Dermis microvascular lymphatic vessel endothelial cell (primary cell): ENCODE results near the gene SCN1A. TPM values are rescaled to one million over a fixed set of nuclear protein-coding genes. Genes with fewer than 3 reads are reported as not detected.
"Not testable (repeated sequence)": the region's sequence is repeated elsewhere in the genome, so short reads cannot be mapped to it uniquely, and the experiment has no call there.

Experiments used
- DNase-seq, 2 donors: peaks; one replicate each; pipeline versions ENCODE4 v3.0.0 to v3.0.0-alpha.2; 2010; ENCODE audit warnings: low read depth in 2 of 2
- total RNA-seq: library from RNA; depleted of rRNA; stranded (reverse); fragments of >200 nt; gene quantifications from 2 replicates; pipeline ENCODE4 v1.2.1, GENCODE V29; 2014

SCN1A gene
- under 0.01 TPM in 2 replicates for total RNA-seq

DNA sequence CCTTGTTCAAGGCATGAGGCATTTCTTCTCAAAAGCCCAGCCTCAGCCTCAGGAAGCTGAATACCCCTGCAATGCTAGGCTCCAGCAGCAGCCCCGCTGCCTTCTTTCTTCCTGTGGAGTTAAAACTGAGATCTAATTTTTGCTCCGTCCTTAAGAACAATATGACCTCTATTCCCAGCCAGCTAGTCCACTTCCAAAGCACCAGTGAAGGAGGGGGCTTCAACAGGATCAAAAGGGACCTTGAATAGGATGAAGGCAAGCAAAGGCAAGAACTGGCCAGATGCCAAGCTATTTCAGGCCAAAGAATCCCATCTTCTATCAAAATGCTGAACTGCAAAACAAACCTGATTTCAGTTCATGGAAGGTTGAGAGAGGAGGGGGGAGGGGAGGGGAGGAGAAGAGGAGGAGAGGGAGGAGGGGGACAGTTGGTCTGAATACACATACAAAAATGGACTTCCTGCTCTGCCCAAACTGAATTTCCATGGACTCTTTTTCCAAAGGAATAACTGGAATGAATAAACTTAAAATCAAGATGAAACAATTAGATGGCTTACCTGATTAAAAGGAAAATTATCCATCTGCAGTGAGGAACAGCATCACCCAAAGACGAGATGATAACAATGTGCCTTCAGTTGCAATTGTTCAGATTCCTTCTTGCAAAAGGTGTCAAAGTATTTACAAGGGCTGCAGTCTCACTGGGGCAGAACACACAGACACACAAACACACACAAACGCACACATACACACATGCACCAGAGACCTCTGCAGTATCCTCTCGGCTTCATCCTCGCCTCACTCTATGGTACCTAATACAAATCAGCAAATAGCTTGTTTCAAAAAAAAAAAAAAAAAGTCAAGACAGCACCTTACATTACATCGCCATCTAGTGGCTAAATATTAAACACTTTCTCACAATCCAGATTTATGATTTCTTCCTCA, at the start of gene SCN1A:
Gene SCN1A (minus strand): TSS at position 804 of the 939 bp plus-strand sequence. CDS start 54,399 bp downstream, outside the sequence.
- DNase-seq, result peak; percentile 24 to 55

DNA sequence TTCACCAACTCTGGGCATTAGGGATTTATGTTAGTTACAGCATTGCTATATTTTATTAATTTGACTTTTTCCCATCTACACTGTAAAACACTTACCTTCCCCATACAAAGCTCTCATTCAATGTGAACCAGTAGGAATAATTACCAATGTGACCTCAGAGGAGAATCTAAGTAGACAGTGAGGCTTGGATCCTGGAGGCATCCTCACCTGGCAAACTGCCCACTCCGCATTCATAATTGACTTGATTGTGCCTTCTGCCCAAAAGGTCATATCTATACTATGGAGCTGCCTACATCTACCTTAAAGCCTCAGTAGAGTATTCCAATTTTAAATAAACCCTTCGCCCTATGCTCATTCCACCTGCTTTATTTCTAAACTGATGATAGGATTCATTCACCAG, 45.4 kb upstream of the SCN1A start:
- no peak for DNase-seq

- no peak for DNase-seq
Observed at GRCh38 chr2:166171216-166171615, 43.4 kb upstream of the SCN1A start.

DNA sequence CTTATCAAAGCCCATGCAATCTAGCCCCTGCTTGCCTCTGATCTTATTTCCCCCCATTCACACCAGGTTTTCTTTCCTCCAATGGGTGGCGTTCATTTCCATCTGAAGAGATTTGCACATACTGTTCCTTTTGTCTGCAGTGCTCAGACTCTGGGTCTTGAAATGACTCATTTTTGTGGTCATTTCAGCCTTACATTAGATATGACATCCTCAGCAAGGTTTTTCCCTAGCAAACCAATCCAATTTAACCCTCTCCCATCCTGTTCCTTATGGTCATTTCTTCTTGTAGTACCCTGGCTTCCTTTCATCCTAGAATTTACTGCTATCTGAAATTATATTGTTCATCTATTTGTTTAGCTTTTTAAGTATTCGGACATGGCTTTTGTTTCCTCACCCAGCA, 42.5 kb upstream of the SCN1A start:
- no peak for DNase-seq

GRCh38 chr2:166167449-166167848, 39.6 kb upstream of the SCN1A start:
- no peak for DNase-seq

GRCh38 chr2:166163775-166164174, 36.0 kb upstream of the SCN1A start:
- no peak for DNase-seq

GRCh38 chr2:166158546-166158945, 30.7 kb upstream of the SCN1A start:
- DNase-seq, result no peak

DNA sequence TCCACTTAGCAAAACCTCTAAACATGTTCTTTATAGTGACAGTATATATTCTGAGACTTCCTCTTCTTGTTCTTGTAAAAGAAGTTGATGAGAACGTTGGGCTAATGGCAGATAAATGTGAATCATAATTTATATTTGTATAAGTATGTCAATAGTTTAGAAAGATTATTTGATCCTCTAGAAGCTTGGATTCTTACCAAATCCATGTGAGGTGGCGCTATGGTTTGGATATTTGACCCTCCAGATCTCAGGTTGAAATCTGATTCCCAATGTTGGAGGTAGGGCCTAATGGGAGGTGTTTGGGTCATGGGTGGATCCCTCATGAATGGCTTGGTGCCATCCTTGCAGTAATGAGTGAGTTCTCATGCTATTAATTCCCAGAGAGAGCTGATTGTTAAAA, 29.8 kb upstream of the SCN1A start:
- DNase-seq, result no peak

DNA sequence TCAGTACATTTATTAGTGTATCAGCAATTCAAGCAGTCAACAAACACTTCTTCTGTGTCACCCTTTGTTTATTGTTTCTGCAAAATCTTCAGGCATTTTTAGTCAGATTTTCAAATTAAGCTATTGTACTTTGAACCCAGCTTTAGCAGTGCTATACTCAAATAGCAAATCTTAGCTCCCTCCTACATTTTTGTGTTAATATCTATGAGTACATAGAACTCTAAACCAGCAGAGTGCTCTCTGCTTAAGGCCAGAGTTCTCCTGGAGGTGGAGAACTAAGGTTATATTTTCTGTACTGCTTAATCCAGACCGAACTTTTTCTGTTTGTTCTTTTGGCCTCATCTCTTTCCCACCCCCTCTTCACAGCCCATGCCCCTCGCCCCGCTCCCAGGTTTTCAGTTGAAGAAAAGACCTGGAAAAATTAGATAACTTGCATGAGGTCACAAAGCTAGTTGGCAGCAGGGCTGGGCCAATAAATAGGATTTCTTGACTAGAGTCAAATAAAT, 29.2 kb upstream of the SCN1A start:
- DNase-seq, result no peak

DNA sequence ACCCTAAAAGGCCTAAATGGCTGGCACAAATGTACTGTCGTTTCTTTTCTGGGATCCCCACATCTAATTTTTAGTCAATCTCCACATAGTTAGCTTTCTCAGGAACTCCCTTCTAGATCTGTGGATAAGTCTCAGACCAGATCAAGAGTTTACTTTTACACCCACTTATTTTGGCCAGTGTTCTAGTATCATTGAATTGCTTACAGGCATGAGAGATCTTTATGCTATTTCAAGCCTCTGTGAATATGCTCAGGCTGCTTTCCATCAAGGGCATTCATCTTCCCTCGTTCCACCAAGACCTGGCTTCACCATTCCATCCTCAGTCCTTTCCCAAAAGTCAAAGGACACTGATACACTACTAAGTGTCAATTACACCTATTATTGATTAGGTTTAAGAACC, 27.8 kb upstream of the SCN1A start:
- DNase-seq, result no peak

DNA sequence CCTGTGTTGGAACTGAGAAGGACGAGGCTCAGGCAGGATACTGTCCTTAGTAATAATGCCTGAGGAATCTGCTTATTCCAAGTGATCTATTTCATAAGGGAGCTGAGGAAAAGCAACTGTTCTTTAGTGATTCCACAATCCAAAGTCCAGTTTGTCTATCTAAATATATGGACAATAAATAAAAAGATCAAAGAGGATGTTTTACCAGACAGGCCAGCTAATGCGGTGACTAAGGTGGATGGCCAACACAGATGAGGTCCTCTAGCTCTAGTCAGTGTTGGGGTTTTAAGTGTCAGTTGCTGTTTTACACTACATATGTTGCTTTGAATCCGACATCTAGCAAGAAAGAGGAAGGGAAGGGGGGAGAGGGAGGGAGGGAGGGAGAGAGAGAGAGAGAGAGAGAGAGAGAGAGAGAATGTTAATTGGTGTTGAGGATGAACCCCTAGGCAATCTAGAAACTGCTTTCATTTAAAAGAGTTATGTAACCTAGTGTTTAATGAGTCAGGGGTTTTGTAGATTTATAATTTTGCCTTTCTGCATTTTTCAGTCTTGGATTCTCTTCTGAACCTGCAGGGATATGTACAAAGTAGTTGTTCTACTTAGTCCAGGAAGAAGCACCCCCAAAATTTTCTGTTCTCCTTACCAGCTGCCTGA, 27.0 kb upstream of the SCN1A start:
- DNase-seq, result no peak

- no peak for DNase-seq
Observed at GRCh38 chr2:166152064-166152463, 24.2 kb upstream of the SCN1A start.

DNA sequence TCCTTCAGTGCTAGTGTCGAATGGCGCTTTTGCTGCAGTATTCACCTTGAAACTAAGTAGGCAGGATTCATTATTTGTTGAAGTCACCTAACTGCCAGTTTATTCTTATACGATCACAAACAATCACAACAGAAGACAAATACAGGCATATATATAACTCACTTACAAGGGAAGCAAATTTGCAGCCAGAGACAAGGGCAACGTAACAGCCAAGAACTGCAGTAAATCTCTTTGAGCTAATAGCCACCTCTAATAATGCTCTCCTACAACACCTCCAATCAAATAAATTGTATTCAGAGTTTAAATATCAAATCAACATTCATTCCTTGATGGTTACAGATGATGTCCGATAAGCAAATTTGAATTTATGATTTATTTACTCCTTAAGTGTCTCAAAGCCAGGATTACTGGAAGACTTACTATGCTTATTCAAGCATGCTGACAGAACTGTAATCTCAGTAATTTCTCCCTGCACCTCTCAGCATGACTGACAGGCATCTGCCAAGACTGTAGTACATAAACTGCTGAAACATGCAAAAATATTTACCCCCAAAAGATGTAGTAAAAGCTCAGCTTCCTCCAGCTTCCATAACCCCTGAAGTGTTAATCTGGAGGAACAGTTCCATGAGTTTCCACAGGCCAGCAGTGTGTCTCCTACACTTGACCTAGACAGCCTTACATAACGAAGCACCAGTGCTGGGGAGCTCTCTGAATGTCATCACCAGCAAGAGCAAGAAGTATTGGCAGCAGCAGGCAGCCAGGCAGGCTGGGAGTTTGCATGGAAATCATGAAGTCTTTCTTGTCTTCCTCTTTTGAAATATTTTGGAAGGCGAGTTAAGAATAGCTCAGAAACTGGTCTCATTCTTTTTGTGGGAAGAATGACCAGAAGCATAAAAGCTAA, 20.9 kb upstream of the SCN1A start:
- no peak for DNase-seq

DNA sequence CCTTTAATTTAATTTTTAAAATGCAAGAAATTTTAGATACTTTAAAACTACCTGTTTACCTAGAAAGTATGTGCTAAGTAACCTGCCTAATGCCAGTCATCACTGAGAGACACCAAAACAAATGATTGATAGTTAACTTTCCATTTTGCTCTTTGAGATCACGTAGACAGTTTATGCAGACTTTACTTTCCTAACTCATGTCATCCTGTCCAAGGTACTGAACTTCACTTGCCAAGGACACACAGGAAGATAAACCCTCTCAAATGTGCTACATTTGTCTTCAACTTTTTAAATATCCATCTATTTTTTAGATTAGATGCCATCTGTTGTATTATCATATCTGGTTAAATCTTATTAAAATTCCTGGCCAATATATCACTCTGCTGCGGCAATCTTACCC, 20.1 kb upstream of the SCN1A start:
- DNase-seq, result no peak

DNA sequence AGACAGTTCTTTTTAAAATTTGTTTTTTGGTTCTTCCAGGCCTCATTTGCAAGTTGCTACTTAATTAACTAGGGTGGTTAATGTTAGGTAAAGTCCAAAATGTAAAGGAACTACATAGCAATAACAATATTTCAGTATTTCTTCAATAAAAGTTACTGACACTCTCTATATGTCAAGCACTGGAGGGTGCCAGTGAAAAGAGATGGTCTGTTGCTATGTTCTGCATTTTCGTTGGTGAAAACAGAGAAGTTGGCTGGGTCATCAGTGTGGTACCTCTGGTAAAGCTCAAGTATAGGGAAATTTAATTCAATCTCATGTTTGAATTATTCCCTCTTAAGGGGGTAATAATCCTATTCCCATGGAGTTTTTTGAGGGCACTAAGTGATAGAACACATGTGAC, 16.3 kb upstream of the SCN1A start:
- DNase-seq, result no peak

- no peak for DNase-seq
Observed at GRCh38 chr2:166140932-166141331, 13.1 kb upstream of the SCN1A start.

DNA sequence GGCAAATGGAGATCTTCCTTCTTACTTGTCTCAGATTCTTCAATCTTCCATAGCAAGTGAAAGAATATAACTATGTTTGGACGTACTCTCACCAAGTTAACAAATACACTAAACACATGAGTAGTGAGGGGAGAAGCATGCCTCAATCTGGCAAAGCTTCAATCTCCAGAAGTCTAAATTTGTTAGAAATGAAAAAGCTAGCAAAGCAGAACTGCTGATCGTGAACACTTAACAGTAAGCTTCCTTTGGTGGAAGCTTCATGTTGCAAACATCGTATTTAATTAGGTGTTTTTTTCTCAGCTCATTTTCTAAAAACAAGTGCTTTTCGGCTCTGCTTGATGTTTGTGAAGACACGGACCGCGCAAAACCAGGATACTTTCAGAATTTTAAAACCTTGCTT, 12.7 kb upstream of the SCN1A start:
- DNase-seq, result no peak

GRCh38 chr2:166139479-166139878, 11.7 kb upstream of the SCN1A start:
- DNase-seq, result not testable (repeated sequence)

GRCh38 chr2:166138667-166139066, 10.8 kb upstream of the SCN1A start:
- no peak for DNase-seq

GRCh38 chr2:166138144-166138543, 10.3 kb upstream of the SCN1A start:
- DNase-seq, result no peak

GRCh38 chr2:166137331-166137730, 9.5 kb upstream of the SCN1A start:
- no peak for DNase-seq

GRCh38 chr2:166135849-166136258, 8.0 kb upstream of the SCN1A start:
- no peak for DNase-seq
